Muscle layer of colon (tissue), 2 donors: ENCODE measurements around the gene ADARB2.

Experiments
- H3K27ac ChIP-seq: one replicate; pipeline ENCODE4 v1.7.0; 2013; ENCODE audit warnings: low read depth, mild to moderate bottlenecking, low read length, moderate library complexity
- H3K27me3 ChIP-seq, 2 donors: one replicate each; pipeline ENCODE4 v1.7.0; 2013; ENCODE audit warnings: low read length in 2 of 2, mild to moderate bottlenecking in 2 of 2; ENCODE audit not compliant: insufficient read depth in 2 of 2, control insufficient read depth in 1 of 2
- H3K36me3 ChIP-seq: one replicate; pipeline ENCODE4 v1.7.0; 2013; ENCODE audit warnings: mild to moderate bottlenecking, low read length; ENCODE audit not compliant: insufficient read depth
- H3K4me1 ChIP-seq: one replicate; pipeline ENCODE4 v1.7.0; 2013; ENCODE audit warnings: mild to moderate bottlenecking, low read length; ENCODE audit not compliant: insufficient read depth
- H3K4me3 ChIP-seq, 2 donors: one replicate each; pipeline ENCODE4 v1.7.0; 2013; ENCODE audit warnings: low read length in 2 of 2, low read depth in 1 of 2, mild to moderate bottlenecking in 1 of 2, moderate library complexity in 1 of 2
- H3K9ac ChIP-seq: one replicate; pipeline ENCODE4 v1.7.0; 2013; ENCODE audit warnings: low read length
- H3K9me3 ChIP-seq: one replicate; pipeline ENCODE4 v1.7.0; 2013; ENCODE audit warnings: mild to moderate bottlenecking, low read length
- donor health status: abdominal sarcoma.
- donor health status: Adenocarcinoma of cecum.

Gene ADARB2

DNA sequence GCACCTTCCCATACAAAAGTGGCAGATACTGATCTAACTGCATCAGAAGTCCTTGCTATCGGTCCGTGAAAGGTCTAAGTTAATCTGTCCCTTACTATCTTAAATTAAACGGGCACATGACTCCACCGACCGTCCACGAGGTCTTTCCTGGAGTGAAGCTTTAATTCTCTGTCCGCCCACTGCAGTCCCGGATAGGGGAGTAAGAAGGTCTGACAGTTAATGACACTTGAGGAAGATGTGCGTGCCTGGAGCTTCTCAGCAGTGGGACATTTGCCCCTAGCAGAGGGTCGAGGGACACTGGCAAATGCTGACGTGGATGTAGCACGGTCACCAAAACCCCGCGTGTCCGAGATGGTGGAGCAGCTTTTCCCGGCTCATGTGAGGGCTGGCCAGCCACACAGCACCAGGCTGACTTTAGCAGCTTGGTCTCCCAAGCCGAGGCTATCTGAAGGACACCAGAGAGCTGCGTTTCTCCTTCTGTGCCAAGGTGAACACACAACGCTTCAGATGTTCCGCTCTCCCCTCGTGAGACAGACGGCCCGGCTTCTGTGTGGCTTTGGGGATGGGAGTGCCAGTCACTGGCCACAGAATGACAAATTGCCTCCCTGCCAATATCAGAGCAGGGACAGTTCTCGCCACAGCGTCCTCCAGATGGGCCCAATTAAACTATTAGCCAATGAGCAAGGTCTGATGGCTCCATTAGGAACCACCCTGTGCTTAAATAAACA, 86.6 kb downstream of the ADARB2 start:
- Histone ChIP-seq H3K4me1 (no peaks in the 10 kb centered on the region), H3K36me3 (no peaks in the 10 kb centered on the region), H3K9me3 (no peaks in the 10 kb centered on the region), H3K27me3 (no peaks in the 10 kb centered on the region), H3K4me3 (no peak overlapping the region), H3K27ac (no peak overlapping the region), H3K9ac (no peak overlapping the region)

DNA sequence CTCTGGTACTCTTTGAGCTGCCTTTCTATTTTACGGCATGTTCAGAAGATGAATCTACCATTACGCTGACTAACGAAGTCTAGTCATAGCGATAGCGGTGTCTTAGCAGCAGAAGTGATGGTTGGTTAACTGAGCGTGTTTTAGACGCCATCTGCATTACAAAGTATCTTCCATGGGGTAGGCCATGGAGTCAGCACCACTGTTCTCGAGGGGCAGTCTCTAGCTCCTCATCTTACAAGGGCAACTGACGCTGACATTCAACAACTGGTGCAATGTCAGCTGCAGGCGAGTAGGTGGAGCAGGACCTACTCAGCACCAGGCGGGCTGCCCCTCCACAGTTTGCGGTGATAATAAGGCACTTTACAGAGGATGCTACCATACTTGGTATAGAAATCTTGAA, 88.7 kb downstream of the ADARB2 start:
- Histone ChIP-seq H3K4me1 (no peaks in the 10 kb centered on the region), H3K27me3 (no peaks in the 10 kb centered on the region), H3K9me3 (no peaks in the 10 kb centered on the region), H3K27ac (no peak overlapping the region), H3K4me3 (no peak overlapping the region), H3K36me3 (no peaks in the 10 kb centered on the region), H3K9ac (no peak overlapping the region)

DNA sequence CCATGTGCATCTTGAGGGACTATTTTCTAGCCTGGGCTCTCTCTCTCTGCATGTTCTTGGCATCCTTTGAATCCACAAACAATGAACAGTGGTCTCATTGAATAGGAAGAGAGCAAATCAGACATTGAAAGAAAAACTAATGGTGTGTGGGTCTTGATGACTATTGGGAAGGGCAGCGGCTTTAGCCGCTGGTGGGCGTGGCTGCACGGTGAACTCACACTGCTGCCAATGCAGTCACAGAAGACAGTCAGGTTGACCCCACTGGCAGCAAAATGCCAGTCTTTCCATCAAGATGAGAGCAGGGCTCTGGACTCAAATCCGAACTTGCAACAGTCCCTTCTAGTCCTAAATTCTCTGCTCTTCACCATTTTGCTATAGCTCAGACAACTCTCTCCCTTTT, 91.0 kb downstream of the ADARB2 start:
- H3K27me3 ChIP-seq = no peaks in the 10 kb centered on the region
- no peaks in the 10 kb centered on the region for H3K9me3 ChIP-seq
- no peak overlapping the region for H3K9ac ChIP-seq
- no peak overlapping the region for H3K27ac ChIP-seq
- no peak overlapping the region for H3K4me3 ChIP-seq
- no peaks in the 10 kb centered on the region for H3K4me1 ChIP-seq
- no peaks in the 10 kb centered on the region for H3K36me3 ChIP-seq

DNA sequence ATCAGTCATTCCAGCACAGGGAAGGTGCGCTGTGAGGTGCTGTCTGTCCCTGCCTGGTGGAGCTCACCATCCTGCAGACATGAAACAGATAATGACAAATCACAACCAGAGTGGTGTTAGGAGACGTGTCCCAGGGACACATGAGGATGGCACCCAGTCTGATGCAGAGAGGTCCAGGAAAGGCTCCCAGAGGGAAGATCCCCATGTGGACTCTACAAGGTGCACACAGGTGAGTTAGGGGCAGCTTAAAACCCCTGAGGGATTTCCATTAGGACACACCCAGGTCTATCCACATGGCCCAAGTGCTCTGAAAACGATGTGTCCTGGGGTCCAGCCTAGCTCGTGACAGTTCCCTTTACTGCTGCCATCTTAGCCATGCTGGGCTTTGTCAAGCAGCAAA, 91.4 kb downstream of the ADARB2 start:
- no peak overlapping the region for H3K9ac ChIP-seq
- no peaks in the 10 kb centered on the region for H3K4me1 ChIP-seq
- no peak overlapping the region for H3K4me3 ChIP-seq
- no peak overlapping the region for H3K27ac ChIP-seq
- H3K27me3 ChIP-seq = no peaks in the 10 kb centered on the region
- H3K9me3 ChIP-seq = no peaks in the 10 kb centered on the region
- H3K36me3 ChIP-seq = no peaks in the 10 kb centered on the region

DNA sequence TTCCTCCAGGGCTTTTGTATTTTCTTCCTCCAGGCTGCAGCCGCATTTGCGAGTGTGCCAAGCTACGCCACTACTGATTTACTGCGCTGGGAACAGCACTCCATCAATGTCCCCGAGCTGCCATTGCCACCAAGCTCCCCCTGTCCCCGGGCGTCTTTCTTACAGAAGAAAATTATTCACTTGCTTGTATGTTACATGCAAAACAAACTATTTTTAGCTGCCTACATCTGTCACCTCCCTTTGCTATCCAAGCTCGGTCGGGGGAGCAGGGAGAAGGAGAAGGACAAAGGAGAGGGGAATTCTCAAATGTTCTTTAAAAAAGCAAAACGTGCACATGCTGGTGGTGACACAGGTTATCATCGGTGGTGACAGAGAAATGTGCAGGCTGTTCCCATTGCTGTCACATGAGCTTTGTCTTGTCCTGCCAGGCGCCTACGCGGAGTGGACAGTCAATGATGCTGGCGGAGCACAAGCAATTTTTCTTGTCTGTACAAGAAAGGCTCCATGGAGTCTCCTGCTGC, 93.1 kb downstream of the ADARB2 start:
- H3K9ac ChIP-seq = no peak overlapping the region
- H3K36me3 ChIP-seq = no peaks in the 10 kb centered on the region
- no peak overlapping the region for H3K27ac ChIP-seq
- no peaks in the 10 kb centered on the region for H3K27me3 ChIP-seq
- no peaks in the 10 kb centered on the region for H3K4me1 ChIP-seq
- H3K4me3 ChIP-seq = no peak overlapping the region
- H3K9me3 ChIP-seq = no peaks in the 10 kb centered on the region

DNA sequence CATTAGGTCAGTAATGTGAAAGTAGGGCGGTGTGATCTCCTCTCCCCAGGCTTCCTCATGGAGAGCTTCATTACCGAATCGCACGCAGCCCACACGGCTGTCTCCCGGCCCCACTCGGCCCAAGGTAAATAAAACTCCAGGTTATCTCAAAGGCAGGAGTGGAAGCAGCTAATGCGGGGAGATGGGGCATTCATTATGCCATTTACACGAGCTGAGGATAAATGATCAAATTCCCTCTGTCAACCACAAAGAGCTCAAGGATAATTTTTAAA, 93.5 kb downstream of the ADARB2 start:
- Histone ChIP-seq H3K9ac (no peak overlapping the region), H3K27ac (no peak overlapping the region), H3K4me1 (no peaks in the 10 kb centered on the region), H3K27me3 (no peaks in the 10 kb centered on the region), H3K4me3 (no peak overlapping the region), H3K36me3 (no peaks in the 10 kb centered on the region), H3K9me3 (no peaks in the 10 kb centered on the region)

DNA sequence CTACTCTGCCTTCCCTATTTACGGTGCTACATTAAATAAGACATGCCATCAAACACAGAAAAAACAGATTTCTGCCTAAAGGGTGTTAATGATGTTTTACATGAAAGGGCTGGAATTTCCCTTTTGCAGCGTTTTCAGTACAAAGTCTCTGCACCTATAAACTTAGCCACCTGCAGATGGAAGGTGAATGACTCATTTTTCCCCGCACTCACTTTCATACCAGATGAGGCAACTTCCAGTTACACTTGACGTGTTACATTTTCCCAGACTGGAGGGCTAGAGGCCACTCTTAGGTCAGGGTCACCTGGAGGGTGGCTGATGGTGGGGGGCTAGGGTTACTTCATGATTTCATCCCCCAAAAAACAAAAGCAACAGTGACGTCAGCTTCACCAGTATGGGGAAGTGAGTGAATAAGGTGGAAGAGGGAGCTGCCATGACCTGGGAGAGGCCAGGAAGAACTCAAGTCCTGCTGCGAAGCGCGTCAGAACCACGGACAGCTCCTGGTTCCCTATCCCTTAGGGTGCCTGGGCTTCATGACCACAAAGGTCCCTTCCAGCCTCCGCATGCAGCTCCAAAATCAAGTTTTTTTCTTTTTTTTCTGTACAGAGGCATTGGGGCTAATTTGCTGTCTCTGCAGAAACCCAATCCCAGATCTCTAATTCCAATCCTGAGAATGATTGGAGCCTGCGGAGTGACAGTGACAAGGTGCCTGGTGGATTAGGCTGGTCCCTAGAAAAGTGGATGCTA, 94.0 kb downstream of the ADARB2 start:
- H3K9ac ChIP-seq = no peak overlapping the region
- H3K27me3 ChIP-seq = no peaks in the 10 kb centered on the region
- H3K4me1 ChIP-seq = no peaks in the 10 kb centered on the region
- H3K9me3 ChIP-seq = no peaks in the 10 kb centered on the region
- H3K4me3 ChIP-seq = no peak overlapping the region
- H3K36me3 ChIP-seq = no peaks in the 10 kb centered on the region
- H3K27ac ChIP-seq = no peak overlapping the region

DNA sequence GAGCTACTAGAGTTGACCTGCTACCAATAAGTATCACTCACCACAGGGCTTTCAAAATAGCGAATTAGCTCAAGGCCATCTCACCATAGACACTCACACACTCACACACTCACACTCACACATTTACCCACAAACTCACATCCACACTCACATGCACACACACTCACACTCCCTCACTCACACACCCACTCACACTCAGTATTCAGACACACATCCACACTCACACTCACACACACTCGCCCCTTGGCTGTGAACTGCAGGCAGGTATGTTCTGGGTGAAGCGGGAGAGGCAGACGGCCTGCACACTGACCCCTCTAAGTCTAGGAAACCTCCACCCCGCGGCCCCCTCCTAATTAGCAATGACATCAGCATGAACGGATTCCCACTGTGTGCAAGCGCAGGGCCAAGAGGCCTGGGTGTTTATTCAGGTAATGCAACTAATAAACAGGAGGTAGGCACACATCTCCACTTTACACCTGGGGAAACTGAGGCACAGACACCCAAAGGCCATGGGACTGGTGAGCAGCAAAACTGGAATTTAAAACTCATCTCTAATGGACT, 94.6 kb downstream of the ADARB2 start:
- Histone ChIP-seq H3K9me3 (no peaks in the 10 kb centered on the region), H3K4me3 (no peak overlapping the region), H3K36me3 (no peaks in the 10 kb centered on the region), H3K27me3 (no peaks in the 10 kb centered on the region), H3K4me1 (no peaks in the 10 kb centered on the region), H3K9ac (no peak overlapping the region), H3K27ac (no peak overlapping the region)

DNA sequence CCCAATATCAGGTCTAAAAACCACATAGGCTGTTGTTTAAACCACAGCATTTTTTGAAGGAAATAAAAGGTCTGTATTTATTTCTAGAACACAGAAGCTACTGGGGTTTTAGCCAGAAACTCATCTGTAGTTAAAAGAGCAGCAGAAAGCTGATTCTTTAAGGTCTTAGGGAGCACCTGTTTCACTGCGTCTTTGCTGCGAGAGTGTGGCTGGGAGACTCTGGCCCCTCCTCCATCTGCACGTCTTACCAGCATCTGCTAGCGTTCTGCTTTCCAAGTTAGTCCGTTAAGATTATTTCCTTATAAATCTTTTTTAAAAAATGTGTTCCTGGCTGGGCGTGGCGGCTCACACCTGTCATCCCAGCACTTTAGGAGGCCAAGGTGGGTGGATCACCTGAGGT, 95.9 kb downstream of the ADARB2 start:
- Histone ChIP-seq H3K9ac (no peak overlapping the region), H3K4me3 (no peak overlapping the region), H3K36me3 (no peaks in the 10 kb centered on the region), H3K4me1 (no peaks in the 10 kb centered on the region), H3K27me3 (no peaks in the 10 kb centered on the region), H3K27ac (no peak overlapping the region), H3K9me3 (no peaks in the 10 kb centered on the region)

DNA sequence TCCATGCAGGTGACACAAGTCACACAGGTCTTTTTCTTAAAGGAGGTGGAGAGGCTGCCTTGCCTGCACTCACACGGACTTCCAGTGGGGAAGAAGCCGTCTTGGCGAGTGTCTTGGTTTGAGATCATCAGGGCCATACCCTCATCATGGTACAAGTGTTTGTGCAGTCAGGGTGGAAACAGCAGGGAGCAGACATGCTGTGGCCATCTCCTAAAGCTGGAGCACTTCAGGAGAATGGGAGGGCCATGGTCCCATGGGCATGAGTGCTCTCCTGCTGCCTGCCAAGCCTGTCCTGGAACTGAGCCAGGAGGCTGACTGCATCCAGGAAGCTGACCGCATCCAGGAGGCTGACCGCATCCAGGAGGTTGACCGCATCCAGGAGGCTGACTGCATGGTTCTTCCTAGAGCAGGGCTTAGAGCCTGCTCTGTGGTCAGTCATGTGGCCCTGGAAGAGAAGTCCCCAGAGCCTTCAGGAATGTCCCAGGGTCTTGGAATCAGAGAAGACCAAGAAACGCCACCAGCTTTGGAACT, 98.4 kb downstream of the ADARB2 start:
- Histone ChIP-seq H3K27me3 (no peaks in the 10 kb centered on the region), H3K4me3 (no peak overlapping the region), H3K27ac (no peak overlapping the region), H3K4me1 (no peaks in the 10 kb centered on the region), H3K9me3 (no peaks in the 10 kb centered on the region), H3K9ac (no peak overlapping the region), H3K36me3 (no peaks in the 10 kb centered on the region)

DNA sequence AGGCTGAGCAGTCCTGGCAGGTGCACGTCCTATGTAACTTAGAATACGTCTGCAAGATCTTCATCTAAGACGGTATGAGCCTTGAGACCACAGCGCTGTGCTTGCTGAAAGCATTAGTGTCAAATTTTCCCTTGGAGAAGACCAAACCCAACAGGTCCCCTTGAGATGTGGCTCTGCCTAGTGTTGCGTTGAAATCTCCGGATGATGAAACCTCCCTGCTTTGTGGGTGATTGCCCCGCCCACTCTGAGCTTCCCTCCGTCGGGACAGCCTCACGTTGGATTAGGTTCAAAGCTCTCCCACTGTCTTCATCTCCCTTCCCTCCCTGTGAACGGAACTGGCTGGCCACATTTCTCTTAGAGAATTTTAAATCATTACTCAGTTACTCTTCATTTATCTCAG, 102.0 kb downstream of the ADARB2 start:
- Histone ChIP-seq H3K4me3 (no peak overlapping the region), H3K4me1 (no peaks in the 10 kb centered on the region), H3K27me3 (no peaks in the 10 kb centered on the region), H3K9ac (no peak overlapping the region), H3K36me3 (no peaks in the 10 kb centered on the region), H3K27ac (no peak overlapping the region), H3K9me3 (no peaks in the 10 kb centered on the region)
